ENCODE data around the gene SLC15A3.

The SLC15A3 gene

DNA sequence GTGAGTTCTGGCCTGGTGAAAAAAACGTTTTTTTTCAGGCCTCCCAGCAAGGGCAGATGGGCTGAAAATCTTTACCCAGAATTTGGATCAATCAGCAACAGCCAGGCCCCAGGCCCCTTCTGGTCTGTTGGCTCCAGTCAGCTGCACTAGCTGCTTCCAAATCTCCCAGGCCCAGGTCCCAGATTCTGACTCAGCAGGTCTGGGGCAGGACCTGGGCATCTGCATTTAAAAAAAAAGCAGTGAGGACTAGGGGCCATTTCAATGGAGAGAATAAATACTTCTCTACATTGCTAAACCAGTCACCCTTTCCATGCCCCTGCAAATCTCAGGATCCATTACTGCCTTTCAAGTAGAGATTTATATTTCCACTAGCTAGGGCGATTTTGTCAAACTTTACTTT, 4.3 kb downstream of the SLC15A3 start:
- no peak for DNase-seq (ENCODE audit: extremely low read depth in 1 of 2, low read depth in 1 of 2)

DNA sequence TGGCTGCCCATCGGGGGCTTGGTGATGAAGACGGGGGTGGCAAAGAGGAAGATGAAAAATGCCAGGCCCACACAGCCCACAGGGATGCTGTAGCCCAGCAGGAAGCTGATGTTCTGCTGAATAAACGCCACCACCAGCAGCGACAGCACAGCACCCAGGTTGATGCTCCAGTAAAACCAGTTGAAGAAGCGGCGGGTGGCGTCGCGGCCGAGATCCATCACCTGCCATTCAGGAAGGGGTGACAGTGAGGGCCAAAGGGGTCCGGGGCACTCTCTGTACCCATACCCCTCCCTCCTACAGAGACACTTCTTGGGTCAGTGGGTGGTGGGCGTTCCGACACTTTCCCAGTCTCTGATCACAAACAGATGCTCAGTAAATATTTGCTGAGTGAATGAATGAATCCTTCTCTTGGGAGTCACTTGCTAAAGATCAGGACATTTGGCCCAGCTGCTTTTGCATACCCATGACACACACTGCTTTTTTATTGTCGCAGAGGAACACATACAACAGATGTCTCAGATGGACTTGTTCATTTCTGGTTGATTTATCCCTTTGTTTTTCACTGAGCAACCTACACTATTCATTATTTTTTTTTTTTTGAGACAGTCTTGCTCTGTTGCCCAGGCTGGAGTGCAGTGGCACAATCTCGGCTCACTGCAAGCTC, 5.2 kb downstream of the SLC15A3 start:
- DNase-seq (ENCODE audit: extremely low read depth in 1 of 2, low read depth in 1 of 2), result no peak

DNA sequence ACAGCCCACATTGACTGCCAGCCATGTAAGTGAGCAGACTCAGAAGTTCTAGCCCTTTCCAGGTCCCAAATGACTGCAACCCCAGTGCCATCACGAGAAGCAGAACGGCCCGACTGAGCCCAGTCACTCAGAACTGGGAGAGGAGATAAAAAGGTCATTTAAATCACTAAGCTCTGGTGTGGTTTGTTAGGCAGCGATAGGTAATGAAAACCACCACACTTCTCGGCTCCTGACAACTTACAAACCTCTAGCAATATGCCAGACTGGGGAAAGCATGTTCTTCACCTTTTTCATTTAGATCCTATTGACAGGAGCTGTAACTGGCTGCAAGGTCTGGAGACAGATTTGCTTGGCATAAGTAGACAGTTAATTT, 6.7 kb downstream of the SLC15A3 start:
- no peak for DNase-seq (ENCODE audit: extremely low read depth in 1 of 2, low read depth in 1 of 2)

DNA sequence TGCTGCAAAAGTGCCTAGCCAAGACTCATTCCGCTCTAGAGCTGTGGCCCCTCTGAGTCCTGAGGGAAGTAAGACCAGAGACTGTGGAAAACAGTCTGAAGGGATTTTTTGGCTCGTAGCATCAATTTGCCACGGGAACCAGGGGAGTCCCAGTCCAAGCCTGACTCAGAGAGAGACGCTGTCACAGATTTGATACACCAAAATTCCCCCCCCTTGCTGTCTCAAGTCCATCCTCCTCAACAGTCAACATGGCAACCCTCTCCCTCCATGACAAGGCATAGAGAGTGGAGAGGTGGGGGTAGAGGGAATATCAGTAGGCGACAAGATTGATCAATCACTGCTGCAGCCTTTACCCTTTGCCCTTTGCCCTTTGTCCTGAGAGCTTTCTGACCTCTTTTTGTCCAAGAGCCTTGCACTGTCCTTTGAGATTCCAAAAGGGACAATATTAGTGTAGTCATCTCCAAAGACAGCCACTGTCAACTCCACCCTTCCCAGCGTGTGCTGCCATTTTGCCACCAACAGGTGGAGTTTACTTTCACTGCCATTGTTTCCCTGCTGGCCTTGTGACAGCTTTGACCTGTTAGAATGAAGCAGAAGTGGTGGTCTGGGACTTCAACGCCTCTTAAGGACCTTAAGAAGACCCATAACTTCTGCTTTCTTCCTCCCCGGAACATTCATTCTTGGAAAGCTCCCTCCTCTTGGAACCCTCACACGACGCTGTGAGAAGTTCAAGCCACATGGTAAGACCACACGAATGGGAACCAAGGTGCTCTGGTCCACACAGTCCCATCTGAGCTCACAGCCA, 7.3 kb downstream of the SLC15A3 start:
- DNase-seq (ENCODE audit: extremely low read depth in 1 of 2, low read depth in 1 of 2), result no peak

DNA sequence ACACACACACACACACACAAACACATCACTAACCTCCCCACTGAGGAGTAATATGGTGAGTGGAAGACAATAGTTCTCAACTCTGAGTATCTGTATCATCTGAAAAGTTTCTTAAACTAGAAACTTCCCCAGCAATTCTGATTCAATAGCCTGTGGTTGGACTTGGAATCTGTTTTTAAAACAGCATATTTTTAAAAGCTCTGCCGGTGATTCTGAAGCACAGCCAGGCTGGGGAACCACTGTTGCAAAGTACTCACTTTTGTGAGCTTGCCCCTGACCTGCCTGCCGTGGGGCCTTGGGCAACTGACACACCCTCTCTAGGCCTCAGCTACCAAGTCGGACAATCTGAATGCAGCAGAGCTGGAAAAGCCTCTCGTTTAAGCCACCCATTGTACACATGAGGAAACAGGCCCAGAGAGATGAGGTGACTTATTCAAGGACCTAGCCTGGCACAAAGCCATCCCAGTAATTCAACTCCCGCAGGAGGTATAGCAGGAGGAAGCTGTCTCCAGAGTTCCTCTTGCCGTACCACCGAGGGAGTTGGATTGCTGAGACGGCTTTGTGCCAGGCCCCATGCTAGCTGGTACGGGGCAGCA, 8.9 kb downstream of the SLC15A3 start:
- no peak for DNase-seq (ENCODE audit: extremely low read depth in 1 of 2, low read depth in 1 of 2)

DNA sequence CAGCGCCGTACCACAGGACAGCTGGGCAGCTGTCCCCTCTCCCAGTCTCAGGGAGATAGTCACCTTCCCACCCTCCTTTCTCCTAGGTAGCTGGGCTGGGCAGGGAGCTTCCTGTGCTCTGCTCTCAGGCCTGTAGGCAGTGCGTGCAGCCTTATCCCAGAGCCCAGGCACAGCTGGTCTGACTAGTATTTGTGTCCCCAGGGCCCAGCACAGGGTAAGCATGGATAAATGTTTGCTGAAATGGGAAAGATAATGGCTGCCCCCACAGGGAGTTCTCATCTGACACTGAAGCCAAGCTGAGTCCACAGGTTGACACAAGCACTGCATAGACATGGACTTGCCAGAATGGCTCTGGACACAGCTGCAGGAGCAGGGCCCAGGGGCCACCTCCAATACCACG, 9.8 kb downstream of the SLC15A3 start:
- DNase-seq (ENCODE audit: extremely low read depth in 1 of 2, low read depth in 1 of 2), result no peak

DNA sequence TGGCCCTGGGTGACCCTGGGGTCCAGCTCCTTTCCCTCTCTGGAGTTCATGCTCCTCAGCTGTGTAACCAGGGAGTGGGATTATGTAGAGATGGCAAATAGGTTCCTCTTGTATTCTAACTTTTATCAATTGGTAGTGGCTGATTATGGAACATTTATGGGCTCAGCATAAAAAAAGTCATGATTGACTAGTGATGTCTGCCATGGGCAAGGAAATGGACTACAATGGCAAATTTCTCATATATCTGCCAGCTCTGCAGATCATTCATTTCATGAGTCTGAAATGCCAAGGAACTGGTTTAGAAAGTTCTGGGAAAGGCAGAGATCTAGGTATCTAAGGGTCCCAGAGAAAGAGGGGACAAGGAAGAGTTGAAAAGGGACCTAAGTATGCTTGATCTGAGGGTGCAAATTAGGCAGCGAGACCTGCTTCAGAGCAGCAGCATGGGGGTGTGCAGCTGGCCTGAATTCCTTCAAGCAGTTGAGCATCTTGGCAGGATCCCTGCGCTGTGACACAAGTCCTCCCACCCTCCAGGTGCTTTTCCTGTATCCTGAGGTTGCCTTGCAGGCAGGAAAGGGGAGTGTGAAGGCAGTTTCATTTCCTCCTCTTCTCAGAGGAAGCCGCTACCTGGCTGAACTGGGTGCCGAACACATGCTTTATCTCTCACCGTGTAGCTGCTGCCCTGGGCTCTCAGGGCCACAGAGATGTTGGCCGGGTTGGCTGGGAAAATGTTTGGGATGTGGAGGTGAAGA, 10.4 kb downstream of the SLC15A3 start:
- DNase-seq (ENCODE audit: extremely low read depth in 1 of 2, low read depth in 1 of 2), result no peak

DNA sequence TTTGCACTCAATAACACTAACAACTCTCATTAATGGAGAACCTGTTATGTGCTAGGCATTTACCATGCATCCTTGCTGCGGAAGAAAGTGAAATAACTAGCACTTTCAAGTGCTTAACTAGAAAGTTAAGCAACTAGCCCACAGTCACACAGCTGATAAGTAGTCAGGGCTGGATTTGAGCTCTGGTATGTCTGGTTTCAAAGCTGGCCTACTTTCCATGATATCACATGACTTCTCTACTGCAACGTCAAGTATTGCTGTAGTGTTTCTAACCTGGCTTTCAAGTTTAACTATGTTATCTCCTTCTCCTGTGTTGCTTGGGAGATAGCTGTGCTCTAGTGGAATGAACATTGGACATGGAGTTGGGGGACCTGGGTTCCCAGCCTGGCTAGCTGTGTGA, 12.1 kb downstream of the SLC15A3 start:
- DNase-seq (ENCODE audit: extremely low read depth in 1 of 2, low read depth in 1 of 2), result no peak

DNA sequence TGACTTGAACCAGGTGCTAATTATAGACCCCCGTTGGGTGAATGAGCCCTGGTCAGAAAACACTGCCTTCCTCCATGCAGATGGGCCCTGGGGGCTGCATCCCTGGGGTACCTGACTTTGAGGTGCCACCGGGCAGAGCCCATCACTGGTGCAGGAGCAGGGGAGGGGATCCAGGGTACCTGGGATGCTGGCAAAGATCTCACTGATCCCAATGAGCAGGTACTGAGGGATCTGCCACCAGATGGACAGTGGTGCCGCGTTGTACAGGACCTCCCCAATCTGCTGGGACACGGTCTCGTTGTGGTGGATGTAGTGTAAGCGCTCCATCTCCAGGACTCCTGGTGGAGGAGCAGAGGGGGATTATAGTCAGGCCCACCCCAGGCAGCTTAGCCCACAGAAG, 12.7 kb downstream of the SLC15A3 start:
- no peak for DNase-seq (ENCODE audit: extremely low read depth in 1 of 2, low read depth in 1 of 2)

DNA sequence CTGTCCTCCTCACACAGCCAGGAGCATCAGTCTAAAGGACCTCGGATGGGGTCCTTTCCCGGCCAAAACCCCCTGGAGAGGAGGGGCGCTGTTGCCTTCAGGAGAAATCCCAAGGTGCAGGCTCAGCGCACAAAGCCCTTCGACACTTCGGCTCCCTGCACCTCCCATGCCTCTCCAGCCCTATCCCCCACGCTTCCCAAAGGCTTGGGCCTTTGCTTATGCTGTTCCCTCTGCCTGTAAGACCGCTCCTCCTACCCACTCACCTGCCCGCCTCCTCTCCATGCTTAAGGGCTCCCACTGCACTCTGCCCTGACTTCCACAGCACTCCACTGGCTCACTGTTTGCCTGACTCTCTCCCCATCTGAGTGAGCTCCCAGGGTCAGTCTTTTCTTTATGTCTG, 13.5 kb downstream of the SLC15A3 start:
- no peak for DNase-seq (ENCODE audit: extremely low read depth in 1 of 2, low read depth in 1 of 2)

DNA sequence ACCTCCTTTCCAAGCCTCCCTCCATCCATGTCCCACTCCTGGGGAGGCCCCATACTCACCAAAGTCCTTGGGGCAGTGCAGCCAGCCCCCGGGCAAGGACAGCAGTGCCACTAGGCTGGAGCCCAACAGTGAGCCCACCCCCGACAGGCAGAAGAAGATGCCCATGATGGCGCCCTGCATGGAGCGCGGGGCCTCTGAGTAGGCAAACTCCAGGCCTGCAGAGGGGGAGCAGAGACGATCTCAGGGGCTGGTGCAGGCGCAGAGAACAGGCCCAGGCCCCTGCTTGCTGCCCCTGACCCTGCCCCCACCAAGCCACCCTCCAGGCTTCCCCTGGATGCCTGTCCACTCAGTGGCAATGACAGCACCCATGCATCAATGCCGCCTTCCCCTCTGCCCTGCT, 14.2 kb downstream of the SLC15A3 start:
- DNase-seq (ENCODE audit: extremely low read depth in 1 of 2, low read depth in 1 of 2), result no peak

DNA sequence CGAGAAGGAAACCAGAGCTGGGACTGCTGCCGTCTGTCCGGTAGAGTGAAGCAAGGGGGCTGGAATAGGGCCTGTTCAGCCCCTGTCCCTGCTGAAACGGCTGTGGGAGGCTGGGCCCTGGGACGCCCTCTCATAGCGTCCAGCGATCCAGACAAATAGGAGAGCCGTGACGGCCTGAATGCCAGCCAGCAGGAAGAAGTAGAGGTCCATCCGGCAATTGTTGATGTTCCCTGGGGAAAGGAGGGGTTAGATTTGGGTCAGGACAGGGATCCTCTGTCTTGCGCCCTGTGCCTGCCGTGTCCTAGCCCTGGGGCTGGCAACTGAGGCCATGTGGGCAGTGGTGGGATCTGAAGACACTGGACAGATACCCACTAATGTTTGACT, 14.8 kb downstream of the SLC15A3 start:
- DNase-seq (ENCODE audit: extremely low read depth in 1 of 2, low read depth in 1 of 2), result no peak

DNA sequence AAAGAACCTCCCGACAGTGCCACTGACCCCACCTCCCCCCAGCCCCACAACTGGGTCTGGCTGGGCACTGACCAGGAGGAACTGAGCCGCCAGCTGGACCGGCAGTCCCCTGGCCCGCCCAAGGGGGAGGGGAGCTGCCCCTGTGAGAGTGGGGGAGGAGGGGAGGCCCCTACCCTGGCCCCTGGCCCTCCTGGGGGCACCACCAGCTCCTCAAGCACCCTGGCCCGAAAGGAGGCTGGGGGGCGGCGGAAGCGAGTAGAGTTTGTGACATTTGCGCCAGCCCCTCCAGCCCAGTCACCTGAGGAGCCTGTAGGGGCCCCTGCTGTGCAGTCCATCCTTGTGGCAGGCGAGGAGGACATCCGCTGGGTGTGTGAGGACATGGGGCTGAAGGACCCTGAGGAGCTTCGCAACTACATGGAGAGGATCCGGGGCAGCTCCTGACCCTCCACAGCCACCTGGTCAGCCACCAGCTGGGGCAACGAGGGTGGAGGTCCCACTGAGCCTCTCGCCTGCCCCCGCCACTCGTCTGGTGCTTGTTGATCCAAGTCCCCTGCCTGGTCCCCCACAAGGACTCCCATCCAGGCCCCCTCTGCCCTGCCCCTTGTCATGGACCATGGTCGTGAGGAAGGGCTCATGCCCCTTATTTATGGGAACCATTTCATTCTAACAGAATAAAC, 15.4 kb downstream of the SLC15A3 start:
- DNase-seq (ENCODE audit: extremely low read depth in 1 of 2, low read depth in 1 of 2), result no peak

DNA sequence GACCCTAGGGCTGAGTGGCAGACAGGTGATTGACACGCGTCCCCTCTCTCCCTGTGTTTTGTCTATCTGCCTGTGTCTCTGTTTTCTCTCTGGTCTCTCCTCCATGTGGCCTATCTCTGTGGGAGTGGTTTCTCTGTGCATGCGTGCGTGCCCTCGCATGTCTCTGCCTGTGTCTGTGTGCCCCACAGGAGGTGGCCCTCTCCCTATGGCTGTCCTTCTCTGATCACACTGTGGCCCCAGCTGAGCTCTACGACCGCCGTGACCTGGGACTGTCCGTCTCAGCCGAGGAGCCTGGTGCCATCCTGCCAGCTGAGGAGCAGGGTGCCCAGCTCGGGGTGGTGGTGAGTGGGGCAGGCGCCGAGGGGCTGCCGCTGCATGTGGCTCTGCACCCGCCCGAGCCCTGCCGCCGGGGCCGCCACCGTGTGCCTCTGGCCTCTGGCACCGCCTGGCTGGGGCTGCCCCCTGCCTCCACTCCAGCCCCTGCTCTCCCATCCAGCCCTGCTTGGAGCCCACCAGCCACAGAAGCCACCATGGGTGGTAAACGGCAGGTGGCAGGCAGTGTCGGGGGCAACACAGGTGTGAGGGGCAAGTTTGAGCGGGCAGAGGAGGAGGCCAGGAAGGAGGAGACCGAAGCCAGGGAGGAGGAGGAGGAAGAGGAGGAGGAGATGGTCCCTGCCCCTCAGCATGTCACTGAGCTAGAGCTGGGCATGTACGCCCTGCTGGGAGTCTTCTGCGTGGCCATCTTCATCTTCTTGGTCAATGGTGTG, 16.1 kb downstream of the SLC15A3 start:
- DNase-seq (ENCODE audit: extremely low read depth in 1 of 2, low read depth in 1 of 2), result no peak

DNA sequence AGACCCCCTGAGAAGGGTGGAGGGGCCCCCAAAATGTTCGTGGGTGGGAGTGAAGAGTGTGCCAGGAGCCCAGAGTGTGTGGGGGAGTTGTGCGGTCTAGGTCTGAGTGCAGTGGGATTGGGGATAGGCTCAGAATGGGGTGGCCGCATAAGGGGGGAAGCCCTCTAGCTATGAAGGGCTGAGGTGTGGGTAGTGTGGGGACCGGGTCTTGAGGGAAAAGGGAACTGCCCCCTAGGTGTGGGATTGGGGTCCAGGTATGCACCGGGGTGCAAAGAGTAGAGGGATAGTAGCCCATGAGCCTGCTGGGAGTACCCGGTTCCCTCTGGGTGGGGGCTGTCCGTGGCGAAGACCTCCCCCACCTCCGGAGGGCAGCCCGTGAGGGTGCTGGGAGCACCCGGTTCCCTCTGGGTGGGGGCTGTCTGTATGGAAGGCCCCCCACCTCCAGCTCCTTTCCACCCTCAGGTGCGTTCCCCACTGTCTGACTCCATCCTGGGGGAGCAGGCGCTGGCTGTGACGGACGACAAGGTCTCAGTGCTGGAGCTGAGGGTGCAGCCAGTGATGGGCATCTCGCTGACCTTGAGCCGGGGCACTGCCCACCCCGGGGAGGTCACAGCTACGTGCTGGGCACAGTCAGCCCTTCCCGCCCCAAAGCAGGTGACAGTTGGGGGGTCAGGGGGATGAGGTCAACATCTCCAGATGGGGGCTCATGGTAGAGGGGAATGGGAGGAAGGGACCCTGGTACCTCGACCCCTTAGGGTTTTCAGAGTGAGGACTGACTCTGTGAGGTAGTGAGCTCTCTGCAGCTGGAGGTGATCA, 17.0 kb downstream of the SLC15A3 start:
- no peak for DNase-seq (ENCODE audit: extremely low read depth in 1 of 2, low read depth in 1 of 2)

DNA sequence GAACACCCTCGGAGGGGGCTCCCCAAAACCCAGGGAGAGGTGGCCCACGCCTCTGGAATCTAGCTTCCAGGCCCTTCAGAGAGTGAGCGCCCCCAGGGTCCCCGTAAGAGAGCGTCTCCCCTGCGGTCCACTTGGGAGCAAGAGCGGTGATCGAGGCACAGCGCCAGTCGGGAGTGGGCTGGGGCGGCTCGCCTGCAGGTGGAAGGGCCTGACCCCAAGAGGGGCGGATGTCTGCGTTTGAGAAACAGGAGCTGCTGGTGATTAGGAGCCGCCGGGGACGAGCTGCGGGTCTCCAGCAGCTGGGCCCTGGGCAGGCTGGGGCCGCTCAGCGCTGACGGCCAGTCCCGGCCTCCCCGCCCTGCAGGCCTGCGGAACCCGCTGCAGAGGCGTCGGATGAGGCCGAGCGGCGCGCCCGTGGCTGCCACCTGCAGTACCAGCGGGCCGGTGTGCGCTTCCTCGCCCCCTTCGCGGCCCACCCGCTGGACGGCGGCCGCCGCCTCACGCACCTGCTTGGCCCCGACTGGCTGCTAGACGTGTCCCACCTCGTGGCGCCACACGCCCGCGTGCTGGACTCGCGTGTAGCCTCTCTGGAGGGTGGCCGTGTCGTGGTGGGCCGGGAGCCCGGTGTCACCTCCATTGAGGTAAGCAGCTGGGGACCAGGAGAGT, 17.7 kb downstream of the SLC15A3 start:
- DNase-seq (ENCODE audit: extremely low read depth in 1 of 2, low read depth in 1 of 2), result no peak

DNA sequence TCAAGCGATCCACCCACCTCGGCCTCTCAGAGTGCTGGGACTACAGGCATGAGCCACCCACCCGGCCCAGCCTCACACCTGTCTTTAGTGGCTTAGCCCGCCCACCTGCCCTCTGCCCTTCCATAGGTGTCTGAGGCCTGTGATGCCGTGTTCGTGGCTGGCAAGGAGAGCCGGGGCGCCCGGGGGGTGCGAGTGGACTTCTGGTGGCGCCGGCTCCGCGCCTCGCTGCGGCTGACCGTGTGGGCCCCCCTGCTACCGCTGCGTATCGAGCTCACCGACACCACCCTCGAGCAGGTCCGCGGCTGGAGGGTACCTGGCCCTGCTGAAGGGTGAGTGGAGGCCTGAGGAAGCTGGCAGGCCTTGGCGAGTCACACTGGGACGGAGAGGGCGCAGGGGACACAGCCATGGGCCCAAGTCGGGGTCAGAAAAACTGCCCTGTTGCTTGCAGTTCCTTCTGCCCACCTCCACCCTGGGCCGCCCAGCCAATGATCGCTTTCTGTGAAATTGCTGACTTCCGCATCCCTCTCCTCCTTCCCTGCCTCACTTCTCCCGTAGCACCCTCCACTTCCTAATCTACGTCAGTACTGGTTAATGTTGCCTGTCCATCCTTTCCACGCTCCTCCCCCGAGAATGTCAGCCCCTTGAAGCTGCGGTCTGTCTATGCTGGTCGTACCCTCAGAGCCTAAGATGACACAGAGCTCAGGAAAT, 18.4 kb downstream of the SLC15A3 start:
- DNase-seq (ENCODE audit: extremely low read depth in 1 of 2, low read depth in 1 of 2), result no peak

DNA sequence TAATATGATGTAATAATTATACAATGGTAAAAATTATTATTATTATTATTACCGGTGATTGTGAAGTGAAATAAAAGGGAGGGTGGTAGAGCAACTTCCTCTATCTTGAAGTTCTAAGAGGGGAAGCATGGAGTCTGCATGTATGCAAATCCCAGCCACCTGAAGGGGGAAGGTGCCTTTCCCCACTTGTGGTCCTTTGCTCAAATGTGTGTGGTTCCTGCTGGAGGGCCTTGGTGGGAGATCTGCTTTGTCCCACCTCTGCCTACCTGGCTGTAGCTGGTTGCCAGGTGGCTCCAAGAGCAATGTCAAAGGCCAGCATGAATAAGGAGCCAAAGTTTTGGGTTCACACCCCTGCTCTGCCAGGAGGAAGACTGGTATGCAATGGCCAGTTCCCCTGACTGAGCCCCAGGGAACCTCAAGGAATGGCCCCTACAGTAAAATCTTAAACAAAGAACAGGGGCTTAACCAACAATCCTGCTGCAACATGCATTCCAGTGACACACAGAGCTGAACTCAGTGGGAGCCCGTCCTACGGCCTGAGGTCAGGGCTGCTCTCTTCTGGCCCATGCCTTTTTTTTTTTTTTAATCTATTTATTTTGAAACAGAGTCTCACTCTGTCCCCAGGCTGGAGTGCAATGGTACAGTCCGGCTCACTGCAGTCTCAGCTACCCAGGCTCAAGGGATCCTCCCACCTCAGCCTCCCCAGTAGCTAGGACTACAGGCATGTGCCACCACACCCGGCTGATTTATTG, 19.2 kb downstream of the SLC15A3 start:
- no peak for DNase-seq (ENCODE audit: extremely low read depth in 1 of 2, low read depth in 1 of 2)

Data from activated CD8-positive, alpha-beta memory T cell treated with anti-CD3 and anti-CD28 coated beads for 1 hour (primary cell).